Inflammatory macrophage (primary cell): Measurements from ENCODE around the gene LRIT1.
A peak's percentile ranks its signal among the peaks of the same experiment; 100 is the strongest.

Experiments used
- DNase-seq, 2 donors: peaks; one replicate each; pipeline ENCODE4 v3.0.0-alpha.2; 2020 to 2022

Gene LRIT1

GRCh38 chr10:84254552-84255478 is 13.5 kb upstream of the LRIT1 start:
- no peak for DNase-seq

GRCh38 chr10:84248794-84249193 is 7.4 kb upstream of the LRIT1 start:
- no peak for DNase-seq

- no peak for DNase-seq
These were observed 6.2 kb upstream of the LRIT1 start for GRCh38 chr10:84247496-84247895.

GRCh38 chr10:84244651-84245270 is 3.4 kb upstream of the LRIT1 start, which contains the start of gene RGR:
TSS of gene RGR (plus strand) at chr10:84245053. CDS start at chr10:84245091, 38 bp downstream.
- DNase-seq, result no peak

- DNase-seq, result no peak
These were observed 2.4 kb upstream of the LRIT1 start for GRCh38 chr10:84243759-84244158.

GRCh38 chr10:84238909-84239308 is 2.4 kb downstream of the LRIT1 start:
- no peak for DNase-seq

GRCh38 chr10:84237199-84238051 is 3.9 kb downstream of the LRIT1 start:
- DNase-seq, result no peak

GRCh38 chr10:84236807-84237198 is 4.5 kb downstream of the LRIT1 start:
- no peak for DNase-seq

- no peak for DNase-seq
These were observed 6.2 kb downstream of the LRIT1 start for GRCh38 chr10:84235096-84235495.

GRCh38 chr10:84234479-84234878 is 6.9 kb downstream of the LRIT1 start:
- no peak for DNase-seq

GRCh38 chr10:84233940-84234339 is 7.4 kb downstream of the LRIT1 start:
- no peak for DNase-seq

- no peak for DNase-seq
These were observed 9.0 kb downstream of the LRIT1 start for GRCh38 chr10:84232376-84232775.

GRCh38 chr10:84230359-84230758 is 11.0 kb downstream of the LRIT1 start:
- no peak for DNase-seq

- DNase-seq, result no peak
These were observed 13.5 kb downstream of the LRIT1 start for GRCh38 chr10:84227810-84228209.

GRCh38 chr10:84226616-84227015 is 14.7 kb downstream of the LRIT1 start:
- no peak for DNase-seq

GRCh38 chr10:84225427-84226173 is 15.7 kb downstream of the LRIT1 start, which contains the start of gene LRIT2:
TSS of gene LRIT2 (minus strand) at chr10:84225544. CDS start at chr10:84225520, 24 bp downstream.
- DNase-seq, result no peak

- no peak for DNase-seq
These were observed 16.8 kb downstream of the LRIT1 start for GRCh38 chr10:84224411-84225028.

GRCh38 chr10:84221916-84222315 is 19.4 kb downstream of the LRIT1 start:
- no peak for DNase-seq

- DNase-seq, result no peak
These were observed 23.6 kb downstream of the LRIT1 start for GRCh38 chr10:84217746-84218145.

- DNase-seq, result no peak
These were observed 24.5 kb downstream of the LRIT1 start for GRCh38 chr10:84216834-84217233.

GRCh38 chr10:84214612-84215235 is 26.6 kb downstream of the LRIT1 start:
- DNase-seq, result peak; percentile 24 to 36
